MG63 (cell line): ENCODE data around the gene FSTL3. TPM values are rescaled to one million over a fixed set of nuclear protein-coding genes. Genes with fewer than 3 reads are reported as not detected.

ENCODE experiments used
- DNase-seq: peaks from one replicate; pipeline ENCODE4 v3.0.0-alpha.2; 2020
- H3K27me3 ChIP-seq: fragments of 250-450 bp; sonication (Bioruptor Pico); 2 replicates; pipeline ENCODE4 v1.5.1; 2020; ENCODE audit warnings: mild to moderate bottlenecking, moderate library complexity
- H3K36me3 ChIP-seq: fragments of 250-450 bp; sonication (Bioruptor Pico); 2 replicates; pipeline ENCODE4 v1.5.1; 2020; ENCODE audit warnings: mild to moderate bottlenecking, moderate library complexity
- H3K4me3 ChIP-seq: fragments of 250-450 bp; sonication (Bioruptor Pico); 2 replicates; pipeline ENCODE4 v1.5.1; 2020; ENCODE audit warnings: mild to moderate bottlenecking, moderate library complexity
- H3K9me3 ChIP-seq: fragments of 250-450 bp; sonication (Bioruptor Pico); 2 replicates; pipeline ENCODE4 v1.5.1; 2020; ENCODE audit warnings: mild to moderate bottlenecking, moderate library complexity
- total RNA-seq: library from RNA; depleted of rRNA; stranded (reverse); fragments of >200 nt; shearing (Covaris generic); gene quantifications from 2 replicates; pipeline ENCODE4 v1.2.3, GENCODE V29; 2014; ENCODE audit warnings: low replicate concordance

Gene FSTL3
- total RNA-seq, 1 experiment from 2014 or later, result 25.0 TPM

- DNase-seq, result no peak
- Histone ChIP-seq H3K36me3 (no peaks in the 10 kb centered on the region), H3K4me3 (no peak overlapping the region)
These were observed 5.5 kb upstream of the FSTL3 start for GRCh38 chr19:670609-671075.

GRCh38 chr19:674282-675151 is 1.7 kb upstream of the FSTL3 start:
- H3K27me3 ChIP-seq, result no peaks in the 10 kb centered on the region
- no peaks in the 10 kb centered on the region for H3K9me3 ChIP-seq
- no peak overlapping the region for H3K4me3 ChIP-seq
- no peaks in the 10 kb centered on the region; the same call in 1 of the 2 replicates for H3K36me3 ChIP-seq
- no peak for DNase-seq

More at GRCh38 chr19:670609-671075, 5.5 kb upstream of the FSTL3 start:
- Histone ChIP-seq H3K27me3 (no peaks in the 10 kb centered on the region), H3K9me3 (no peaks in the 10 kb centered on the region)

- no peak for DNase-seq
- no peaks in the 10 kb centered on the region; the same call in 1 of the 2 replicates for H3K36me3 ChIP-seq
These were observed 219 bp upstream of the FSTL3 start for GRCh38 chr19:676007-676338.

GRCh38 chr19:677201-677600 is 1.0 kb downstream of the FSTL3 start:
- Histone ChIP-seq H3K9me3 (no peaks in the 10 kb centered on the region), H3K36me3 (no peaks in the 10 kb centered on the region; the same call in 1 of the 2 replicates)
- DNase-seq, result peak; percentile 86

More at GRCh38 chr19:676007-676338, 219 bp upstream of the FSTL3 start:
- no peaks in the 10 kb centered on the region for H3K27me3 ChIP-seq
- H3K9me3 ChIP-seq, result no peaks in the 10 kb centered on the region
- peak overlapping the region; percentile 57 for H3K4me3 ChIP-seq

GRCh38 chr19:677601-678436 is 1.6 kb downstream of the FSTL3 start:
- H3K4me3 ChIP-seq, result no peak overlapping the region
- H3K27me3 ChIP-seq, result no peaks in the 10 kb centered on the region
- no peaks in the 10 kb centered on the region for H3K9me3 ChIP-seq
- no peak for DNase-seq
- no peaks in the 10 kb centered on the region; the same call in 1 of the 2 replicates for H3K36me3 ChIP-seq

More at GRCh38 chr19:677201-677600, 1.0 kb downstream of the FSTL3 start:
- peak overlapping the region; percentile 57 for H3K4me3 ChIP-seq
- H3K27me3 ChIP-seq, result no peaks in the 10 kb centered on the region

- H3K27me3 ChIP-seq, result no peaks in the 10 kb centered on the region
- DNase-seq, result no peak
- peak overlapping the region; percentile 58 for H3K4me3 ChIP-seq
- H3K36me3 ChIP-seq, result no peaks in the 10 kb centered on the region; the same call in 1 of the 2 replicates
- H3K9me3 ChIP-seq, result no peaks in the 10 kb centered on the region
These were observed 2.7 kb downstream of the FSTL3 start for GRCh38 chr19:678791-679388.

GRCh38 chr19:679418-680286 is 3.5 kb downstream of the FSTL3 start:
- no peaks in the 10 kb centered on the region for H3K27me3 ChIP-seq
- H3K36me3 ChIP-seq, result no peaks in the 10 kb centered on the region; the same call in 1 of the 2 replicates
- peak; percentile 74 for DNase-seq
- peak overlapping the region; percentile 58 for H3K4me3 ChIP-seq
- no peaks in the 10 kb centered on the region for H3K9me3 ChIP-seq

GRCh38 chr19:680287-681028 is 4.3 kb downstream of the FSTL3 start:
- Histone ChIP-seq H3K9me3 (no peaks in the 10 kb centered on the region), H3K27me3 (no peaks in the 10 kb centered on the region), H3K36me3 (no peaks in the 10 kb centered on the region; the same call in 1 of the 2 replicates), H3K4me3 (peak overlapping the region; percentile 58)
- peak; percentile 96 for DNase-seq

- Histone ChIP-seq H3K9me3 (no peaks in the 10 kb centered on the region), H3K36me3 (no peaks in the 10 kb centered on the region; the same call in 1 of the 2 replicates), H3K4me3 (peak overlapping the region; percentile 58), H3K27me3 (no peaks in the 10 kb centered on the region)
- no peak for DNase-seq
These were observed 5.1 kb downstream of the FSTL3 start for GRCh38 chr19:681029-682019.

- H3K36me3 ChIP-seq, result no peaks in the 10 kb centered on the region; the same call in 1 of the 2 replicates
- no peaks in the 10 kb centered on the region for H3K9me3 ChIP-seq
- no peak for DNase-seq
- H3K27me3 ChIP-seq, result no peaks in the 10 kb centered on the region
- no peak overlapping the region for H3K4me3 ChIP-seq
These were observed 6.6 kb downstream of the FSTL3 start for GRCh38 chr19:682678-683320.

GRCh38 chr19:685454-685931 is 9.3 kb downstream of the FSTL3 start:
- DNase-seq, result no peak
- Histone ChIP-seq H3K4me3 (no peak overlapping the region), H3K36me3 (no peaks in the 10 kb centered on the region)

GRCh38 chr19:686589-687297 is 10.6 kb downstream of the FSTL3 start:
- Histone ChIP-seq H3K36me3 (no peaks in the 10 kb centered on the region), H3K27me3 (no peaks in the 10 kb centered on the region), H3K9me3 (no peaks in the 10 kb centered on the region), H3K4me3 (no peak overlapping the region)
- DNase-seq, result no peak

More at GRCh38 chr19:685454-685931, 9.3 kb downstream of the FSTL3 start:
- Histone ChIP-seq H3K27me3 (no peaks in the 10 kb centered on the region), H3K9me3 (no peaks in the 10 kb centered on the region)

GRCh38 chr19:687569-688166 is 11.5 kb downstream of the FSTL3 start:
- H3K4me3 ChIP-seq, result no peak overlapping the region
- no peaks in the 10 kb centered on the region for H3K9me3 ChIP-seq
- H3K36me3 ChIP-seq, result no peaks in the 10 kb centered on the region
- DNase-seq, result no peak
- H3K27me3 ChIP-seq, result no peaks in the 10 kb centered on the region
